IMR-90 (cell line): ENCODE measurements around the gene SLC25A51.

Experiments
- BHLHE40 ChIP-seq: fragments of 150-350 bp; IDR thresholded peaks from 2 replicates; pipeline ENCODE4 v1.6.1; 2016; ENCODE audit warnings: mild to moderate bottlenecking, low read depth, low read length
- CTCF ChIP-seq: conservative IDR thresholded peaks from 2 replicates; pipeline ENCODE4 v1.5.1; 2012; ENCODE audit warnings: mild to moderate bottlenecking, low read depth, low read length, improper control_type of control experiment
- FOS ChIP-seq: fragments of 150-350 bp; IDR thresholded peaks from 2 replicates; pipeline ENCODE4 v1.6.1; 2016; ENCODE audit warnings: low read depth, low read length
- MAZ ChIP-seq: IDR thresholded peaks from 2 replicates; pipeline ENCODE4 v1.6.1; 2012; ENCODE audit warnings: low read depth, mild to moderate bottlenecking, low read length, improper control_type of control experiment, moderate library complexity, borderline replicate concordance
- MXI1 ChIP-seq: IDR thresholded peaks from 2 replicates; pipeline ENCODE4 v1.6.1; 2012; ENCODE audit warnings: low read depth, mild to moderate bottlenecking, low read length, moderate library complexity, borderline replicate concordance
- POLR2A ChIP-seq: IDR thresholded peaks from 2 replicates; pipeline ENCODE4 v1.6.1; 2012; ENCODE audit warnings: mild to moderate bottlenecking, low read depth, low read length
- RAD21 ChIP-seq: IDR thresholded peaks from 2 replicates; pipeline ENCODE4 v1.6.1; 2012; ENCODE audit warnings: low read length, improper control_type of control experiment
- RCOR1 ChIP-seq: IDR thresholded peaks from 2 replicates; pipeline ENCODE4 v1.6.1; 2012; ENCODE audit warnings: mild to moderate bottlenecking, low read length, improper control_type of control experiment; ENCODE audit not compliant: insufficient replicate concordance
- RFX5 ChIP-seq: IDR thresholded peaks from 2 replicates; pipeline ENCODE4 v1.8.0; 2012; ENCODE audit warnings: low read depth, mild to moderate bottlenecking, low read length, moderate library complexity
- SMC3 ChIP-seq: fragments of 150-350 bp; IDR thresholded peaks from 2 replicates; pipeline ENCODE4 v1.6.1; 2016; ENCODE audit warnings: low read depth, mild to moderate bottlenecking, antibody characterized with exemption, low read length, moderate library complexity
- USF2 ChIP-seq: fragments of 150-350 bp; IDR thresholded peaks from 2 replicates; pipeline ENCODE4 v1.6.1; 2017; ENCODE audit warnings: mild to moderate bottlenecking, antibody characterized with exemption, low read length, low read depth

GRCh38 chr9:37908283-37908682, 4.4 kb upstream of the SLC25A51 start:
- no peak for TF ChIP-seq RAD21
- no peak for TF ChIP-seq CTCF
- no peak for TF ChIP-seq POLR2A
- no peak for TF ChIP-seq RCOR1
- TF ChIP-seq USF2: no peak
- TF ChIP-seq MXI1: no peak
- no peak for TF ChIP-seq RFX5
- no peak for TF ChIP-seq FOS
- TF ChIP-seq BHLHE40: no peak
- TF ChIP-seq SMC3: no peak
- TF ChIP-seq MAZ: no peak
